Loucy (cell line): ENCODE measurements around the gene PROC.

Source experiments
- EZH2phosphoT487 ChIP-seq: fragments of 200-600 bp; IDR thresholded peaks from 2 replicates; pipeline ENCODE4 v1.6.1; 2018; ENCODE audit warnings: antibody characterized with exemption, mild to moderate bottlenecking, moderate library complexity, borderline replicate concordance
- TF ChIP-seq, protein P1 (sequence below): fragments of 200-600 bp; sonication (generic); conservative IDR thresholded peaks from 2 replicates; pipeline ENCODE4 v1.5.1; 2014; ENCODE audit warnings: mild to moderate bottlenecking, antibody characterized with exemption, low read length

DNA sequence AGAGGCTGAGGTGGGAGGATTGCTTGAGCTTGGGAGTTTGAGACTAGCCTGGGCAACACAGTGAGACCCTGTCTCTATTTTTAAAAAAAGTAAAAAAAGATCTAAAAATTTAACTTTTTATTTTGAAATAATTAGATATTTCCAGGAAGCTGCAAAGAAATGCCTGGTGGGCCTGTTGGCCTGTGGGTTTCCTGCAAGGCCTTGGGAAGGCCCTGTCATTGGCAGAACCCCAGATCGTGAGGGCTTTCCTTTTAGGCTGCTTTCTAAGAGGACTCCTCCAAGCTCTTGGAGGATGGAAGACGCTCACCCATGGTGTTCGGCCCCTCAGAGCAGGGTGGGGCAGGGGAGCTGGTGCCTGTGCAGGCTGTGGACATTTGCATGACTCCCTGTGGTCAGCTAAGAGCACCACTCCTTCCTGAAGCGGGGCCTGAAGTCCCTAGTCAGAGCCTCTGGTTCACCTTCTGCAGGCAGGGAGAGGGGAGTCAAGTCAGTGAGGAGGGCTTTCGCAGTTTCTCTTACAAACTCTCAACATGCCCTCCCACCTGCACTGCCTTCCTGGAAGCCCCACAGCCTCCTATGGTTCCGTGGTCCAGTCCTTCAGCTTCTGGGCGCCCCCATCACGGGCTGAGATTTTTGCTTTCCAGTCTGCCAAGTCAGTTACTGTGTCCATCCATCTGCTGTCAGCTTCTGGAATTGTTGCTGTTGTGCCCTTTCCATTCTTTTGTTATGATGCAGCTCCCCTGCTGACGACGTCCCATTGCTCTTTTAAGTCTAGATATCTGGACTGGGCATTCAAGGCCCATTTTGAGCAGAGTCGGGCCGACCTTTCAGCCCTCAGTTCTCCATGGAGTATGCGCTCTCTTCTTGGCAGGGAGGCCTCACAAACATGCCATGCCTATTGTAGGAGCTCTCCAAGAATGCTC lies 6.6 kb downstream of the PROC start:
- TF ChIP-seq, protein P1, sequence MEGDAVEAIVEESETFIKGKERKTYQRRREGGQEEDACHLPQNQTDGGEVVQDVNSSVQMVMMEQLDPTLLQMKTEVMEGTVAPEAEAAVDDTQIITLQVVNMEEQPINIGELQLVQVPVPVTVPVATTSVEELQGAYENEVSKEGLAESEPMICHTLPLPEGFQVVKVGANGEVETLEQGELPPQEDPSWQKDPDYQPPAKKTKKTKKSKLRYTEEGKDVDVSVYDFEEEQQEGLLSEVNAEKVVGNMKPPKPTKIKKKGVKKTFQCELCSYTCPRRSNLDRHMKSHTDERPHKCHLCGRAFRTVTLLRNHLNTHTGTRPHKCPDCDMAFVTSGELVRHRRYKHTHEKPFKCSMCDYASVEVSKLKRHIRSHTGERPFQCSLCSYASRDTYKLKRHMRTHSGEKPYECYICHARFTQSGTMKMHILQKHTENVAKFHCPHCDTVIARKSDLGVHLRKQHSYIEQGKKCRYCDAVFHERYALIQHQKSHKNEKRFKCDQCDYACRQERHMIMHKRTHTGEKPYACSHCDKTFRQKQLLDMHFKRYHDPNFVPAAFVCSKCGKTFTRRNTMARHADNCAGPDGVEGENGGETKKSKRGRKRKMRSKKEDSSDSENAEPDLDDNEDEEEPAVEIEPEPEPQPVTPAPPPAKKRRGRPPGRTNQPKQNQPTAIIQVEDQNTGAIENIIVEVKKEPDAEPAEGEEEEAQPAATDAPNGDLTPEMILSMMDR = no peak
- TF ChIP-seq EZH2phosphoT487 = no peak
